Measurements from ENCODE around the gene SV2B.

The SV2B gene

DNA sequence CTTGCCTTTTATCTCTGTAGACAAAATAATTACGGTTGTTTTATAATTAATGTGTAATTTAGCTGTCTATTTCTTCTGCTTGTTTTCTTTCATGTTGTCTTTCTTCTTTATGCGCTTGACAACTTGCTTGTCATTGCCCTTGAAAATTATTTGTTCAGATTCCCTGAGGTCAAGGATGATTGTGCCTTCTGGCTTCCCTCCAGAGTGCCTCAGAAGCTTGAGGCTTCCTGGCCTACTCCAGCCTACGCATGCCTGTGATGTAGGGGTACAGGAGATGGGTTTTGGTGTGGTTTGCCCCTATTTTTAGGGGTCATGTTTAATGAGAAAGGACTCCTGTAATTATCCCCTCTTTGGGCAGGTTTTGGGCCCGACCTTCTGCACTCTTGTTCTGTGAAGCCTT, 231.5 kb downstream of the SV2B start:
- Histone ChIP-seq H3K27ac (ENCODE audit: low read depth, low read length) (no peak overlapping the region), H3K4me2 (ENCODE audit: low read depth, low read length, poor library complexity, severe bottlenecking) (no peak overlapping the region), H3K9me2 (replicated peaks; ENCODE audit: insufficient read depth, low read length) (no peaks in the 10 kb centered on the region), H3K4me3 (ENCODE audit: insufficient read depth, low read length, poor library complexity, severe bottlenecking) (no peak overlapping the region), H3K36me3 (ENCODE audit: low read length) (no peaks in the 10 kb centered on the region), H3F3A (ENCODE audit: insufficient read depth) (no peaks in the 10 kb centered on the region), H4K20me1 (ENCODE audit: low read depth, low read length) (no peaks in the 10 kb centered on the region), H3K9me3 (ENCODE audit: insufficient read depth, low read length) (no peaks in the 10 kb centered on the region), H3K79me2 (ENCODE audit: insufficient read depth, low read length) (no peaks in the 10 kb centered on the region), H2AFZ (ENCODE audit: low read depth, low read length, severe bottlenecking) (no peak overlapping the region), H3K9ac (ENCODE audit: low read length) (no peak overlapping the region), H3K27me3 (ENCODE audit: low read length) (no peaks in the 10 kb centered on the region)
- TF ChIP-seq EZH2phosphoT487 (conservative IDR thresholded peaks at IDR 0.05; ENCODE audit: low read length), result no peak
- TF ChIP-seq, protein P1, sequence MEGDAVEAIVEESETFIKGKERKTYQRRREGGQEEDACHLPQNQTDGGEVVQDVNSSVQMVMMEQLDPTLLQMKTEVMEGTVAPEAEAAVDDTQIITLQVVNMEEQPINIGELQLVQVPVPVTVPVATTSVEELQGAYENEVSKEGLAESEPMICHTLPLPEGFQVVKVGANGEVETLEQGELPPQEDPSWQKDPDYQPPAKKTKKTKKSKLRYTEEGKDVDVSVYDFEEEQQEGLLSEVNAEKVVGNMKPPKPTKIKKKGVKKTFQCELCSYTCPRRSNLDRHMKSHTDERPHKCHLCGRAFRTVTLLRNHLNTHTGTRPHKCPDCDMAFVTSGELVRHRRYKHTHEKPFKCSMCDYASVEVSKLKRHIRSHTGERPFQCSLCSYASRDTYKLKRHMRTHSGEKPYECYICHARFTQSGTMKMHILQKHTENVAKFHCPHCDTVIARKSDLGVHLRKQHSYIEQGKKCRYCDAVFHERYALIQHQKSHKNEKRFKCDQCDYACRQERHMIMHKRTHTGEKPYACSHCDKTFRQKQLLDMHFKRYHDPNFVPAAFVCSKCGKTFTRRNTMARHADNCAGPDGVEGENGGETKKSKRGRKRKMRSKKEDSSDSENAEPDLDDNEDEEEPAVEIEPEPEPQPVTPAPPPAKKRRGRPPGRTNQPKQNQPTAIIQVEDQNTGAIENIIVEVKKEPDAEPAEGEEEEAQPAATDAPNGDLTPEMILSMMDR (IDR thresholded peaks at IDR 0.05; ENCODE audit: insufficient read depth, low read length, poor library complexity, severe bottlenecking), result no peak

DNA sequence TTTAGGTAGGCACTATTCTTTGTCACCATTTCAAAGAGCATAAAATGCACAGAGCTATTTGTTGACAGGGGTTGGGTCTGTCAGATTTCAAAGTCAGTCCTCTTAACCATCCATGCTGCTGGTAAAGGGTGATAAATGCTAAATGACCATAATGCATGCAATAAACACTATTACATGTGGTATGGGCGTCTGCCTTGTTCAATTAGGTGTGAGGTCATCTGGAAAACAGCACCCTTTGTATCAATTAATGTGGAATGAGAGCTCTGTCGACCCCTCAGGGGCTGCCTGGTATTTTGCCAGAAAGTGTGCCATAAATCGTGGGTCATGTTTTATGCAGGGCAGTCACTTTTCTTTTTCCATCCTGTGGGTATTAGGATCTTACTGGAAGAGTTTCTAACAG, 235.6 kb downstream of the SV2B start:
- H2AFZ ChIP-seq (ENCODE audit: low read depth, low read length, severe bottlenecking), result no peak overlapping the region
- no peaks in the 10 kb centered on the region for H3K27me3 ChIP-seq (ENCODE audit: low read length)
- no peak overlapping the region for H3K9ac ChIP-seq (ENCODE audit: low read length)
- no peaks in the 10 kb centered on the region for H3K9me2 ChIP-seq (replicated peaks; ENCODE audit: insufficient read depth, low read length)
- H3K4me2 ChIP-seq (ENCODE audit: low read depth, low read length, poor library complexity, severe bottlenecking), result no peak overlapping the region
- no peak overlapping the region for H3K27ac ChIP-seq (ENCODE audit: low read depth, low read length)
- H3K36me3 ChIP-seq (ENCODE audit: low read length), result no peaks in the 10 kb centered on the region
- TF ChIP-seq, protein P1 (IDR thresholded peaks at IDR 0.05; ENCODE audit: insufficient read depth, low read length, poor library complexity, severe bottlenecking), result no peak
- TF ChIP-seq EZH2phosphoT487 (conservative IDR thresholded peaks at IDR 0.05; ENCODE audit: low read length), result no peak
- H3K9me3 ChIP-seq (ENCODE audit: insufficient read depth, low read length), result no peaks in the 10 kb centered on the region
- no peak overlapping the region for H3K4me3 ChIP-seq (ENCODE audit: insufficient read depth, low read length, poor library complexity, severe bottlenecking)
- H3F3A ChIP-seq (ENCODE audit: insufficient read depth), result no peaks in the 10 kb centered on the region
- no peaks in the 10 kb centered on the region for H3K79me2 ChIP-seq (ENCODE audit: insufficient read depth, low read length)
- no peaks in the 10 kb centered on the region for H4K20me1 ChIP-seq (ENCODE audit: low read depth, low read length)

GRCh38 chr15:91336687-91337086, 236.6 kb downstream of the SV2B start:
- Histone ChIP-seq H3K4me2 (ENCODE audit: low read depth, low read length, poor library complexity, severe bottlenecking) (no peak overlapping the region), H3K27me3 (ENCODE audit: low read length) (no peaks in the 10 kb centered on the region)

More at GRCh38 chr15:91336687-91337086, 236.6 kb downstream of the SV2B start:
- H3K9ac ChIP-seq (ENCODE audit: low read length), result no peak overlapping the region
- no peak overlapping the region for H3K4me3 ChIP-seq (ENCODE audit: insufficient read depth, low read length, poor library complexity, severe bottlenecking)
- no peaks in the 10 kb centered on the region for H3K79me2 ChIP-seq (ENCODE audit: insufficient read depth, low read length)
- H3K9me2 ChIP-seq (replicated peaks; ENCODE audit: insufficient read depth, low read length), result no peaks in the 10 kb centered on the region
- H3K36me3 ChIP-seq (ENCODE audit: low read length), result no peaks in the 10 kb centered on the region
- H3K27ac ChIP-seq (ENCODE audit: low read depth, low read length), result no peak overlapping the region
- no peaks in the 10 kb centered on the region for H3F3A ChIP-seq (ENCODE audit: insufficient read depth)
- H4K20me1 ChIP-seq (ENCODE audit: low read depth, low read length), result no peaks in the 10 kb centered on the region
- no peak overlapping the region for H2AFZ ChIP-seq (ENCODE audit: low read depth, low read length, severe bottlenecking)
- TF ChIP-seq, protein P1 (IDR thresholded peaks at IDR 0.05; ENCODE audit: insufficient read depth, low read length, poor library complexity, severe bottlenecking), result no peak
- TF ChIP-seq EZH2phosphoT487 (conservative IDR thresholded peaks at IDR 0.05; ENCODE audit: low read length), result no peak
- no peaks in the 10 kb centered on the region for H3K9me3 ChIP-seq (ENCODE audit: insufficient read depth, low read length)

All from SU-DHL-6 (cell line).